Measurements from ENCODE around the gene SF3B2. TPM values are rescaled to one million over a fixed set of nuclear protein-coding genes. Genes with fewer than 3 reads are reported as not detected.

Gene SF3B2
- total and polyA plus RNA-seq, 2 donors (not counting 3 experiments of a cell fraction or from before 2014, with no cell fraction given) = 99.4 to 196 TPM

- intact Hi-C loops (cut with micrococcal nuclease) = no loop called here
- no peaks in the 10 kb centered on the region for H3K27me3 ChIP-seq (ENCODE audit: control insufficient read depth in 2 of 2, insufficient read depth in 2 of 2, low read length in 2 of 2)
- ChIA-PET POLR2A (no interaction called here), CTCF (interaction anchor here (1.6 kb wide), 1 partner anchor 39 kb away, joined by 4 read pairs; no protein-coding TSS in a partner anchor)
- H3K9me1 ChIP-seq (replicated peaks; ENCODE audit: control insufficient read depth, extremely low read depth, insufficient read depth, low read length) = no peaks in the 10 kb centered on the region
- BruUV-seq (replicated peaks) = no TSS peak
- no peak overlapping the region for H3K27ac ChIP-seq (ENCODE audit: insufficient read depth, low read depth, low read length)
- no peak overlapping the region for H3K4me2 ChIP-seq (ENCODE audit: insufficient read depth, low read length)
- H3K4me1 ChIP-seq (ENCODE audit: control insufficient read depth, extremely low read depth, insufficient read depth, low read length) = peaks cover 10% of the 10 kb centered on the region
- H2AFZ ChIP-seq (ENCODE audit: low read depth, low read length) = no peak overlapping the region
- no peaks in the 10 kb centered on the region for H4K20me1 ChIP-seq (replicated peaks; ENCODE audit: control insufficient read depth, extremely low read depth, insufficient read depth, low read length)
- dilution Hi-C loops (cut with MboI; ENCODE audit: extremely low pct_ligation_motif_present, low sequenced_read_pairs) = no loop called here
- H3K36me3 ChIP-seq (ENCODE audit: control insufficient read depth in 2 of 2, extremely low read depth in 1 of 2, insufficient read depth in 2 of 2, low read length in 2 of 2) = no peaks in the 10 kb centered on the region
- H3K9ac ChIP-seq (replicated peaks; ENCODE audit: extremely low read depth, insufficient read depth, low read length) = no peak overlapping the region
- TF ChIP-seq JUN (IDR thresholded peaks at IDR 0.05; ENCODE audit: borderline replicate concordance, insufficient read depth, insufficient read length, low read depth) (no peak), FOS (IDR thresholded peaks at IDR 0.05; ENCODE audit: borderline replicate concordance, insufficient read depth, low read length) (no peak), MYC (IDR thresholded peaks at IDR 0.05; ENCODE audit: low read depth, low read length) (no peak), POLR2A (IDR thresholded peaks at IDR 0.05; ENCODE audit: low read depth, low read length) (no peak), POLR2AphosphoS5 (IDR thresholded peaks at IDR 0.05; ENCODE audit: insufficient read depth, low read depth, low read length) (no peak), GATA2 (IDR thresholded peaks at IDR 0.05; ENCODE audit: insufficient read depth, insufficient read length, low read depth, low read length) (no peak)
- TF ChIP-seq, protein P1, sequence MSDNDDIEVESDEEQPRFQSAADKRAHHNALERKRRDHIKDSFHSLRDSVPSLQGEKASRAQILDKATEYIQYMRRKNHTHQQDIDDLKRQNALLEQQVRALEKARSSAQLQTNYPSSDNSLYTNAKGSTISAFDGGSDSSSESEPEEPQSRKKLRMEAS (IDR thresholded peaks at IDR 0.05; ENCODE audit: insufficient read depth, insufficient read length) = no peak
- TF ChIP-seq, protein P2, sequence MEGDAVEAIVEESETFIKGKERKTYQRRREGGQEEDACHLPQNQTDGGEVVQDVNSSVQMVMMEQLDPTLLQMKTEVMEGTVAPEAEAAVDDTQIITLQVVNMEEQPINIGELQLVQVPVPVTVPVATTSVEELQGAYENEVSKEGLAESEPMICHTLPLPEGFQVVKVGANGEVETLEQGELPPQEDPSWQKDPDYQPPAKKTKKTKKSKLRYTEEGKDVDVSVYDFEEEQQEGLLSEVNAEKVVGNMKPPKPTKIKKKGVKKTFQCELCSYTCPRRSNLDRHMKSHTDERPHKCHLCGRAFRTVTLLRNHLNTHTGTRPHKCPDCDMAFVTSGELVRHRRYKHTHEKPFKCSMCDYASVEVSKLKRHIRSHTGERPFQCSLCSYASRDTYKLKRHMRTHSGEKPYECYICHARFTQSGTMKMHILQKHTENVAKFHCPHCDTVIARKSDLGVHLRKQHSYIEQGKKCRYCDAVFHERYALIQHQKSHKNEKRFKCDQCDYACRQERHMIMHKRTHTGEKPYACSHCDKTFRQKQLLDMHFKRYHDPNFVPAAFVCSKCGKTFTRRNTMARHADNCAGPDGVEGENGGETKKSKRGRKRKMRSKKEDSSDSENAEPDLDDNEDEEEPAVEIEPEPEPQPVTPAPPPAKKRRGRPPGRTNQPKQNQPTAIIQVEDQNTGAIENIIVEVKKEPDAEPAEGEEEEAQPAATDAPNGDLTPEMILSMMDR (IDR thresholded peaks at IDR 0.05; ENCODE audit: extremely low read depth in 1 of 2, insufficient read depth in 1 of 2, low read depth in 1 of 2, low read length in 2 of 2) = no peak
- no peak for DNase-seq (ENCODE audit: low read depth, low spot score)
- no peaks in the 10 kb centered on the region for H3K9me3 ChIP-seq (replicated peaks; ENCODE audit: control insufficient read depth, insufficient read depth, low read length)
- no peak for FAIRE-seq
- H3K4me3 ChIP-seq (replicated peaks in 1 of 3; ENCODE audit: insufficient read depth in 1 of 3, low read depth in 1 of 3, low read length in 3 of 3) = no peak overlapping the region
- H3K79me2 ChIP-seq (ENCODE audit: control insufficient read depth, insufficient read depth, low read length) = peaks cover 2% of the 10 kb centered on the region
Measured at GRCh38 chr11:66106786-66107599, 54.8 kb downstream of the SF3B2 start.

Measured in endothelial cell of umbilical vein (primary cell).